Activated CD8-positive, alpha-beta memory T cell treated with anti-CD3 and anti-CD28 coated beads for 1 hour (primary cell): ENCODE measurements around the gene SLC25A39.
"Not testable (repeated sequence)": the region's sequence is repeated elsewhere in the genome, so short reads cannot be mapped to it uniquely, and the experiment has no call there.

Source experiments
- DNase-seq, 2 donors: peaks; one replicate each; pipeline ENCODE4 v3.0.0-alpha.2; 2020; ENCODE audit warnings: low read depth in 1 of 2; ENCODE audit errors: extremely low read depth in 1 of 2

The SLC25A39 gene, protein sequence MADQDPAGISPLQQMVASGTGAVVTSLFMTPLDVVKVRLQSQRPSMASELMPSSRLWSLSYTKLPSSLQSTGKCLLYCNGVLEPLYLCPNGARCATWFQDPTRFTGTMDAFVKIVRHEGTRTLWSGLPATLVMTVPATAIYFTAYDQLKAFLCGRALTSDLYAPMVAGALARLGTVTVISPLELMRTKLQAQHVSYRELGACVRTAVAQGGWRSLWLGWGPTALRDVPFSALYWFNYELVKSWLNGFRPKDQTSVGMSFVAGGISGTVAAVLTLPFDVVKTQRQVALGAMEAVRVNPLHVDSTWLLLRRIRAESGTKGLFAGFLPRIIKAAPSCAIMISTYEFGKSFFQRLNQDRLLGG

DNA sequence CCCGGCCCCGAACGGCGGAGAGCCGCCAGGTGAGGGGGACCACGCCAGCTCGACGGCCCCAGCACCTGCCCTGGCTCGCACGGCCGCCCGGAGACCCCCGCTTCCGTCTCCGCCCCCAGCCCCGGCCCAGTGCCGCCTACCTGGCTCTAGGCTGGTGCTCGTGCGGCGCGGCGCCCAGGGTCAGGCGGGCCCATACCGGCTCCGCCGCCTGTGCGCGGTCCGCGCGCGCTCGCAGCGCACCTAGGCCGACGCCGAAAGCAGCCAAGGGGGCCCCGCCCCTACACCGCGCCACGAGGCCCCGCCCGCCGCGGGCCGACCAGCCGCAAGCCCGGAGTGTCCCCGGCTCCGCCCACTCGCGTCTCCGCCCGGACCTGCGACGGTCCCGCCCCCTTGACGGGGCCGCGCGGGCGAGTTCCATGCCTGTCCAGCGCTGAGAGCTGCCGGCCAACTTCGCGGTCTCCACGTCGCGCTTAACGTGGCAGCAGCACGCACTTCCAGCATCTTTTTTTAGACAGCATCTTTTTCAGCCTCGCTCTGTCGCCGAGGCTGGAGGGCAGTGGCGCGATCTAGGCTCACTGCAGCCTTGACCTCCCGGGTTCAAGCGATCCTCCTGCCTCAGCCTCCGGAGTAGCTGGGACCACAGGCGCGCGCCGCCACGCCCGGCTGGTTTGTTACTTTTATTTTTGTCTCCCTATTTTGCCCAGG lies at the start of gene SLC25A39:
SLC25A39 (minus strand) TSS at position 253 of the 705 bp plus-strand sequence. CDS start 1,261 bp downstream, outside the sequence.
- DNase-seq = peak; percentile 80 to 93

DNA sequence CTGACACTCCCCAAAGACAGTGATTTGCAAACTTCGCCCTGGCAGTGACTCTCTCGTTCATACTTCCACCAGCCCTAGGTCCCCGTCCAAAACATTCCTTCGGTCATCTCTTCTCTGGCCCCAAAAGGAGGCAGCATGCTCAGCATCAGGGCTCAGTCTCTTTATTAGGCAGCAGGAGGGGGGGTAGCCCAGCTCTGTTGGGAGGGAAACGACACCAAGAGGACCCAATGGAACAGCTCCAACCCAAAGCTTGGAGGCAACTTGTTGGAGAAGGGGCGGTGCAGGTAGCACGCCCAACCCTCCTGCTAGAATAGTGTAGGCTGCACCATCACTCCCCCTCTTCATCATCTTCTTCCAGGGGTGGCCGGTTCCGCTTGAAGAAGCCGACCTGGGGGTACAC lies 47.4 kb upstream of the SLC25A39 start:
- DNase-seq = no peak

DNA sequence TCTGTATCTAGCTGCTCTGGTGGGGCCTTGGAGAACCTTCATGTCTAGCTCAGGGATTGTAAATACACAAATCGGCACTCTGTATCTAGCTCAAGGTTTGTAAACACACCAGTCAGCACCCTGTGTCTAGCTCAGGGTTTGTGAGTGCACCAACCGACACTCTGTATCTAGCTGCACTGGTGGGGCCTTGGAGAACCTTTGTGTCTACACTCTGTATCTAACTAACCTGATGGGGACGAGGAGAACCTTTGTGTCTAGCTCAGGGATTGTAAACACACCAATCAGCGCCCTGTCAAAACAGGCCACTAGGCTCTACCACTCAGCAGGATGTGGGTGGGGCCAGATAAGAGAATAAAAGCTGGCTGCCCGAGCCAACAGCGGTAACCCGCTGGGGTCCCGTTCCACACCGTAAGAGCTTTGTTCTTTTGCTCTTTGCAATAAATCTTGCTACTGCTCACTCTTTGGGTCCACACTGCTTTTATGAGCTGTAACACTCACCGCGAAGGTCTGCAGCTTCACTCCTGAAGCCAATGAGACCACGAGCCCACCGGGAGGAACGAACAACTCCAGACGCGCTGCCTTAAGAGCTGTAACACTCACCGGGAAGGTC lies 44.9 kb upstream of the SLC25A39 start:
- not testable (repeated sequence) for DNase-seq

DNA sequence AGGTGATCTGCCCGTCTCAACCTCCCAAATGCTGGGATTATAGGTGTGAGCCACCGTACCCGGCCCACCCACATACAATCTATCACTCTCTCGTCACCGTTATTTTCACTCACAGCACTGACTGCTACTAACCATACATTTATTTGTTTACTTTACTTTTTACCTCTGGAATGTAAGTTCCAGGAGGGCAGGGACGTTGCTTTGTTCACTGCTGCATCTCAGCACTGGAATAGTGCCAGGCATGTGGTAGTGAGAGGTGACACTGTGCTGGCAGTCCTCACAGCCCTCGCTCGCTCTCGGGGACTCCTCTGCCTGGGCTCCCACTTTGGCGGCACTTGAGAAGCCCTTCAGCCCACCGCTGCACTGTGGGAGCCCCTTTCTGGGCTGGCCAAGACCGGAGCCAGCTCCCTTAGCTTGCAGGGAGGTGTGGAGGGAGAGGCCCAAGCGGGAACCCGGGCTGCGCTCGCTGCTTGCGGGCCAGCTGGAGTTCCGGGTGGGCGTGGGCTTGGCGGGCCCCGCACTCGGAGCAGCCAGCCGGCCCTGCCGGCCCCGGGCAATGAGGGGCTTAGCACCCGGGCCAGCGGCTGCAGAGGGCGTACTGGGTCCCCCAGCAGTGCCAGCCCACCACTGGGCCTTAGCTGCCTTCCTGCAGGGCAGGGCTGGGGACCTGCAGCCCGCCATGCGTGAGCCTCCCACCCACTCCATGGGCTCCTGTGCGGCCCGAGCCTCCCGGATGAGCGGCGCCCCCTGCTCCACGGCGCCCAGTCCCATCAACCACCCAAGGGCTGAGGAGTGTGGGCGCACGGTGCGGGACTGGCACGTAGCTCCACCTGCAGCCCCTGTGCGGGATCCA lies 44.0 kb upstream of the SLC25A39 start:
- not testable (repeated sequence) for DNase-seq

DNA sequence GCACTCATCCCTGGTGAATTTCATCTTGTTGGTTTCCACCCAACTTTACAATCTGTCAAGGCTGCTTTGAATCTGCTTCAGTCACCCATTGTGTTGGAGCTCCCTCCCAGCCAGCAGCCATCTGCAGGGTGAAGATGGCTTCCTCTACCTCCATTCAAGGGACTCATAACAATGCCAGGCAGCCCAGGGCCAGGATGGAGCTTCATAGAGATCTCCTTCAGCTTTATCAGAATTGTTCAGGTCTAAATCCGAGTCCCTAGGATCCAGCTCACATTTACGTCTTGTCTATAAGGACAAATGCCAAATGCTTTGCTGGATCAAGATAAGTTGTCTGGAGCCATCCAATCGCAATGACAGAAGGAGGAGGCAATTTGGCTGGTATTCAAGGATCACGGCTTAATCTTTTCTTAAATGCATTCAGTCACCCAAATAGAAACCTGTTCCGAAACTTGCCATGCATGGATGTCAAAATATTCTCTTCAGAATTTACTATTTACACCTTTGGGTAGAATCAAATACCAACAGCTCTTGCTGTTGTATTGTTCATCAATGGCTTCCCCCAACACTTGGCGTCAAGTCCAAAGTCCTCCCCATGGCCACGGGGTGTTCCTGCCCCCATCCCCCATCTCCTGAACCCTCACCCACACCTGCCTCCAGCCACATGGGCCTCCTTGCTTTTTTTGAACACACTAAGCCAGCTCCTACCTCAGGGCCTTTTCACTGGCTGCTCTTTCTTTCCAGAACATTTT lies 42.8 kb upstream of the SLC25A39 start:
- DNase-seq = no peak

DNA sequence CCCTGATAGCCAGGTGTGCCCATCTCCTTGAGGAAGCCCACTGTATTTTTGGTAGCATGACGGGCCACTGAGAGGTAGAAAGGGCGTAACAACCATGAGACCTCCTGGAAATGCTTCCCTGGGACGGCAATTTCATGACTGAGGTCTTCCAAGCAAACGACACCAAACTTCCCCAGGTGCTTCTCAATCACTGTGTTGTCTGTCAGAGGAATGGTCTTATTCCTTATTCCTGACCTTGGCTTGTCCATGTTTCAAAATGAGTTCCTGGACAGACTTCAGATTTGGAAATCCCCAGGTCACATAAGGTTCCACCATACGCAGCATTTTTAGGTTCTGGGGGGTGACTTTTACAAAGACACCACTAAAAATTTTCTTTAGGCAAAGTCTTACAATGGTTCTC lies 40.4 kb upstream of the SLC25A39 start:
- DNase-seq = not testable (repeated sequence)

DNA sequence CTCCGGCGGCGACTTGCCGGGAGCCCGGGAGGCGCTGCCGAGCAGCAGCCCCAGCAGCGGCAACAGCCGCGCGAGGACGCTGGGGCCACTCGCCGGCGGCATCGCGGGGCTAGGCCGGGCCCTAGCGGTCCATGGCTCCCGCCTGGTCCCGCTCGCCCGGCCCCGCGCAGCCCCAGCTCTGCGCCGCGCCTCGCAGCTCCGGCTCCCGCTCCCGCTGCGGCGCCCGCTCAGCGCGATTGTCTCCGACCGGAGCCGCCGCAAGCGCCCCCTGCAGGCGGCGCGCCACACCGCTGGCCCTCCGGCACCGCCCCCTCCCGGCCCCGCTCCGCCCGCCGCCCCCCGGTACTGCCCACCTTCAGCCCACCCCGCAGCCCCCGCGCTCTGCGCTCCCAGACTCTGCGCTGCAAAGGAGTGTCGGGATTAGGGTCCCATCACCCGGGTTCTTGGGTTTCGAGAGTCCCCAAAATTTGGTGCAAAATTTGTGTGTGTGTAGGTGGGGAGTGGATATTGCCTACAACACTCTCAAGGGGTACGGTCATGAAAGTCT lies 39.1 kb upstream of the SLC25A39 start, which contains the start of gene FAM171A2:
FAM171A2 (minus strand) TSS at position 241 of the 547 bp plus-strand sequence; CDS start at position 102, 139 bp downstream.
- DNase-seq = peak in 1 of 2 donors; percentile 57

DNA sequence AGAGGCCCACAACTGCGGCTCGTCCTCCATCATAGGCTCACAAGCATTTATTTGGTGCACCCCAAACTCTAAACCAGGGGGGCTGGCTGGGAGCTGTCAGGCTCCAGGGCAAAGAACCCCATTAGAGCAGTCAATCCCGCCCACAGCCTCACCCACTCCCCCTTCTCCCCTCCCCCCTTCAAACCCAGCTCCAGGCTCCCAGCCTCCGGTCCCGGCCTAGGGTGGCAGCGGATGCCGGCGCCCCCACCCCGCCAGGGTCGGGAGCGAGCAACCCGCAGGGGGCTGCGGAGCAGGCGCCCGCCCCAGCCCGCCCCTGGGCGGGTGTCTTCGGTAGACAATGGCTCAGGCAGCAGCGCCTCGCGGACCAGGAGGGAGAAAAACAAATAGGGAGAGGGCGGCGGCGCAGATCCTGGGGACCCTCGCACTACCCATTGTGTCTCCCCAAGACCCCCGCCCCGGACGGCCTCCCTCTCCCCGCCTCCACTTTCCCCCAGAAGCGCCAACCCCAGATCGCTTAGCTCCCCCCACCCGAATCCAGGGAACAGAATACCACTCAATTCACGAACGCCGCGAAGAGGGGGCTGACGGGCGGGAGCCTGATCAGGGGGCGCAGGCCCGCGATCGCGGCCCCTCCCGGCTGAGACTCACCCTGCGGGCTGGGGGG lies 38.5 kb upstream of the SLC25A39 start:
- DNase-seq = no peak

DNA sequence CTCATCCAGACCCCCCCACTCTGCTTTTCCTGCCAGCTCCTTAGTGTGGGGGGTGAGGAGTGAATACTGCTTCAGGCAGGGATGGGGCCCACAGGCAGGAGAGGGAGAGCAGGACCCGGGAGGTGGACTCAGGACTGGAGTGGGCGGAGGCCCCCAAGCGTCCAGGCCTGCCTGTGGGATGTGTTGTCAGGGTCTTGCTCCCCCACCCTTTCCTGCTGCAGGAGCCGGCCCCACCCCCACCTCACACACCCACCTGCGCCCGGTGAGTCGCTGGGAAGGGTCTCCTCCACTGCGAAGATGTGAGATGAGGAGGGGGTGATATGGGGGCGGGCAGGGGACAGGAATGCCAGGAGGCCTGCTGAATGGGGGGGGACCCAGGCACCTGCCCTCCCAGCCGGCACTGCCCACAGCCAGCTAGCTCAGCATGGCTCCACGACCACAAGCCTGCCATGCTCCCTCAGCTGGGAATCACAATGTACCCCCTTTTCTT lies 37.9 kb upstream of the SLC25A39 start:
- DNase-seq = no peak

DNA sequence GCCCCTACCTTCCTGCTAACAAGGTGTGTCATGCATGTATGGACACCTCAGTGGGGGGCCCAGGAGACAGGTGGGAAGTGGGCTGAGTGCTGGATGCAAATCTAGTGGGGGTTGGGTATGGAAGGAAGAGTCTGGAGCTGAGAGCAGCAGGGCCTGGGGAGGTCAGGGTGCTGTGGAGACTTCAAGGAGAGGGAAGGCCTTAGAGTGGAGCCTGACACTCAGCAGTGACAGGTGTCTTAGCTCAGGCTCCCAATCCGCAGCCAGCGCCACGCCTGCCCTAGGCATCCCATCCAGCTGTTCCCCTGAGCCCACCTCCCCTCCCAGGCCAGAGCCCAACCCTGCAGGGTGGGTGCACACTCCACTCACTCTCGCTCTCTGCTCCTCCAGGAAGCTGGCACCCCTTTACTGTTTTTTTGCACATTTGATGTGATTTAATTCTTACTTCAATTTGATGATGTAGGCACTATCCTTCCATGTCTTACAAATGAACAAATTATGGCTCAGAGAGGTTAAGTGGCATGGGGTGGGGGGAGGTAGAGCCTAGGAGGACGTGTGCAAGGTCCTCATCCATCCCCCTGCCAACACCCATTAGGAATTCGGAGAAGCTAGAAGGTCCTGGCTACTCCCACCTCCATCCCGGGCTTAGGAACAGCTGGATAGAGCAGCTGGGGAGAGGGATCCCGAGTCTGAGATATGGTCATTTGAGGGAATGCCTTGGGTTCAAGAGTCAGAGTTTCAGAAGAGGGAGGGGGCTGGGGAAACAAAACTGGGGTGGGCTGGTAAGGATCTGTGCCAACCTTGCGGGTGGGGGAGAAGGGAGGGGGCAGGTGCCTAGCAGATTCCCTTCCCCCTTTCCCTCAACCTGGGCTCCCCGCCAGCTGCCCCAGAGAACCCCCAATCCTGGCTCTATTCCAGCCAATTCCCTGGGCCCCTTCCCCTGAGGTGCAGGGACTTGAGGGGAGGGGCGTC lies 37.0 kb upstream of the SLC25A39 start:
- DNase-seq = no peak

DNA sequence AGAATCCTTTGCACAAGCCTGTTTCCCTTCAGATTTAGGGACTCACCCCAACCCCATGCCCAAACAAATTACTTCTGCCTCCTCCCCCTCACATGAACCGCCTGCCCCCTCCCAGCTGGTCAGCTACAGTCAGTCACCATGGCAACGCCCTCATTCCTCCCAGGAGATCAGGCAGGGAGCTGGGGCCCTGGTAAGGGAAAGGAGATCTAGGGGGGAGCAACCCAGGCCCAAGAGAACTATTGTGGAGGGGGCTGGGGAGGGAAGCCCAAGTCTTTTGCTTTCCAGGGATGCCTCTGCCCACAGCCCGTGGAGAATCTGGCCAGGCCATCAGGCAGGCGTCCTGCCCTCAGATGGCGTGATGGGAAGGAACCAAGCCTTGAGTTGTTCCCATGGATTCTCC lies 36.2 kb upstream of the SLC25A39 start:
- no peak for DNase-seq

DNA sequence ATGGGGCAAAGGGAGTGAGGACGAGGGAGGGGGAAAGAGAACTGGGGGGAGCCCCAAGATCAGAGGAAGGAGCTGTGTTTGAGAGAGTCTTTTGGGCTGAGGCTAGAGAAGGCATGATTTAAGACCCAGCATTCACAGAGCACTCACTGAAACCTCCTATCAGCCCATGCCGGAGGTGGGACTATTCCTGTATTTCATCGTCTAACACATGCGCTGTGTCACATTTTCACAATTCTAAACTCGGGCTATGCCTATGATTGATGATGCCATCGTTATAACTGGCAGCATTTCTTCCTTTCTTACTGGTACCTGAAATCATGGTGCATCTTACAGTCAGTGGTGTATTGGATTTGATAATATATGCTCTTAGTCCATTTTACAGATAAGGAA lies 35.5 kb upstream of the SLC25A39 start:
- no peak for DNase-seq

DNA sequence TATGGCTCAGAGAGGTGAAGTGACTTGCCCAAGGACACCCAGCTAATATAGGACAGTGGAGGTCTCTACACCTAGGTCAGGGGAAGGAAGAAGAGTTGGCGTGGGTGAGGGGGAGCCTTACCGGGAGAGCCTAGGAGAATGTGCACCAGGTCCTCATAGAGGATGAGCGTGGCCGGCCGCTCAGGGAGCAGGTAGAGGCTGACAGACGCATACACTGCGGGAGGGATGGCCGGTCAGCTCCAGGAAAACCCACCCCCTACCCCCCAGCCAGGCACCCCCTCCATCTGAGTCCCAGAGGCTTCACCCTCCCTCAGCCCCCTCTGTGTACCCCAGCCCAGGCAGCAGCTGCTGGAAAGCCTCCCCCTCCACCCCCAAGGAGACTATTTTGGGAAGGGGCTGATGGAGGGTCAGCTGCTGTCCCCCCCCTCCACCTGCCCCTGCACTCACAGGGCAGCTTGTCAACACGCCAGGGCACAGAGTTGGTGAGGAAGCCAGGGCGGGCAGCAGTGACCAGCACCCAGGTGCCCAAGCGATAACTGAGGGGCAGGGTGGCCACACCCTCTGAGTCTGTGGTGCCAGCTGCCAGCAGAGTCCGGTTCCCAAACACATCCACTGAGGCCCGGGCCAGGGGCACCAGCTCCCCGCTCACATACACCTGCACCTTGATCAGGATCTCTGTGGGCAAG lies 35.0 kb upstream of the SLC25A39 start:
- no peak for DNase-seq

DNA sequence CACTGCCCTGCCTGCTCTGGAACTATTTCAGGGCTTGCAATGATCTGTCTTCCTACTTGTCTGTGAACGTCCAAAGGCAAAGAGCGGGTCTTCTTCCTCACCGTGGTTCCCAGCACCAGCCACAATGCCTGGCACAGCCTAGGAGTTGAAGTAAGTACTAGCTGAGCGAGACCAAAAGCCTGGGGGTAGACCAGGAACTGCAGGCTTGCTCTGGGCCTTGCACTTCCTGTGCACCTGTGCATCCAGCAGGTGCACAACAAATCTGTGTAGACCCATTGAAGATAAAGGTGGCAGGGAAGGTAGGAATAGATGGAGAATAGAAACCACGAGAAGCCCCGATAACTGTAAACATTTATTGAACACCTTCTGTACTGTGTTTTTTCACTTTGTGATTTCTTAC lies 34.4 kb upstream of the SLC25A39 start:
- DNase-seq = no peak

DNA sequence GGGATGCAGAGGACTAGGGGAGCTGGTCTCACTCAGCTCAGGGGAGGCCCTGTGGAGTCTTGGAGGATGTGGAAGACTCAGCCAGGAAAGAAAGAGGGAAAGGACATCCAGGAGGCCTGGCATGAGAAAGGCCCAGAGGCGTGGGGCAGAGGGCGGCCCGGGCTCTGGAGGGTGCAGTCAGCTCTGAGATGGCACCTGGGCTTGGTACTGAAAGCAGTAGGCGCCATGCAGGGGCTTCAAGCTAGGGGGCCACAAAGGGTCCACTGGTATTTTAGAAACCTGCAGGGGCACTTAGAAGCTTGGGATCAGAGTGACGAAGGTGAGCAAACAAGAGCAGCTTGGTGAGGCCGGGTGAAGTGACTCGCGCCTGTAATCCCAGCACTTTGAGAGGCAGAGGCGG lies 33.4 kb upstream of the SLC25A39 start:
- DNase-seq = no peak

DNA sequence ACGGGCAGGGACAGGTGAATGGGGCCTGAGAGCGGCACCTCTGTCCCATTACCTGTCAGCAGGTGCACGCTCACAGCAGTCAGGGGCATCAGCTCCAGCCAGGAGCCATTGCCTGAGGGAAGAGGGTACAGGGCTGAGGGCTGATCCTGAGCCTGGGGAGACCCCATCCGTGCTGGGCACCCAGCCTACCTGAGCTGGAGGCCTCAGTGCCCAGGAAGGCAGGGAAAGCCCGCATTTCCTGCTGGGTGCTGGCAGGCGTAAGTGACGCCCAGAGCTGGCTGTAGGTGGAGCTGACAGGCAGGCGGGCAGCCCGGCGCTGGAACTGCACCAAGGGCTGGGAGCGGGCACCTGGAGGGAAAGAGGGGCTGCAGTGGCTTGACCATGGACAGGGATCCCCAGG lies 31.6 kb upstream of the SLC25A39 start:
- DNase-seq = no peak

DNA sequence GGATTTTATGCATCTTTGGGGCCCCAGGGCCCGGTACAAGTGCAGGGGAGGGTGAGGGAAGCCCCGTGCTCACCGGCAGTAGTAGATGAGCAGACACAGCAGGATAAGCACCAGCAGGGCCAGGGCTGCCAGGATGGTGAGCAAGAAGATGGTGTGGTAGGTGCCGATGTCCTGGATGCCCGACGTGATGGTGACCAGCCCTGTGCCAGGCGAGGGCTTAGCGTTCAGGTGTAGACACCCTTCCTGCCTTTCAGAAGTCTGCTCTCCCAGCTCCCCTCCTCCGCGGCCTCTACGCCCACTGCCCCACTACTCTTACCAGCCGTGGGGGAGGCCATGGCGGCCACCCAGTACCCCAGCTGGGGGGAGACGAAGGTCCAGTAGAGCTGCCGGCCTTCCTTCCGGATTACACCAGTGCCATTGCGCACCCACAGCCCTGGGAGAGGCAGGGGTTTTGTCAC lies 31.0 kb upstream of the SLC25A39 start:
- no peak for DNase-seq
